RWPE2 (cell line): ENCODE measurements around the gene PARVB.

Experiments used
- ATAC-seq: fragments of 200-7000 bp; cut with Tn5 transposase; 3 replicates; pipeline ENCODE4 v1.9.1; 2021; ENCODE audit warnings: low read depth
- DNase-seq: peaks from one replicate; pipeline ENCODE4 v3.0.0-alpha.2; 2020; ENCODE audit warnings: low spot score
- H3K27ac ChIP-seq: fragments of 450-650 bp; 2 replicates; pipeline ENCODE4 v1.5.1; 2017; ENCODE audit warnings: mild to moderate bottlenecking; ENCODE audit not compliant: poor library complexity, severe bottlenecking
- H3K27me3 ChIP-seq: fragments of 250-450 bp; sonication (Bioruptor Pico); 2 replicates; pipeline ENCODE4 v1.5.1; 2021; ENCODE audit warnings: mild to moderate bottlenecking, moderate library complexity; ENCODE audit not compliant: insufficient read depth, poor library complexity, severe bottlenecking
- H3K36me3 ChIP-seq: fragments of 250-450 bp; sonication (Bioruptor Pico); 2 replicates; pipeline ENCODE4 v1.5.1; 2020; ENCODE audit warnings: low read depth, mild to moderate bottlenecking, moderate library complexity
- H3K4me1 ChIP-seq: fragments of 250-450 bp; sonication (Bioruptor Pico); 2 replicates; pipeline ENCODE4 v1.5.1; 2021; ENCODE audit warnings: mild to moderate bottlenecking, moderate library complexity; ENCODE audit not compliant: insufficient read depth, poor library complexity, severe bottlenecking
- H3K4me3 ChIP-seq: fragments of 250-450 bp; sonication (Bioruptor Pico); 2 replicates; pipeline ENCODE4 v1.5.1; 2021; ENCODE audit warnings: mild to moderate bottlenecking, moderate library complexity; ENCODE audit not compliant: severe bottlenecking
- H3K9me3 ChIP-seq: fragments of 250-450 bp; sonication (Bioruptor Pico); 2 replicates; pipeline ENCODE4 v1.5.1; 2021; ENCODE audit warnings: mild to moderate bottlenecking, moderate library complexity; ENCODE audit not compliant: severe bottlenecking
- CTCF ChIP-seq: fragments of 450-650 bp; IDR thresholded peaks from one replicate; pipeline ENCODE4 v1.5.1; 2017; ENCODE audit warnings: mild to moderate bottlenecking, moderate library complexity; ENCODE audit not compliant: poor library complexity, severe bottlenecking

Gene PARVB

GRCh38 chr22:44097263-44098020 is 73.3 kb downstream of the PARVB start:
- peak; percentile 40 for DNase-seq
- Histone ChIP-seq H3K9me3 (no peaks in the 10 kb centered on the region), H3K27me3 (no peaks in the 10 kb centered on the region), H3K27ac (no peak overlapping the region), H3K4me3 (no peak overlapping the region), H3K4me1 (no peaks in the 10 kb centered on the region), H3K36me3 (no peaks in the 10 kb centered on the region)
- no peak for TF ChIP-seq CTCF
- ATAC-seq = no peak

DNA sequence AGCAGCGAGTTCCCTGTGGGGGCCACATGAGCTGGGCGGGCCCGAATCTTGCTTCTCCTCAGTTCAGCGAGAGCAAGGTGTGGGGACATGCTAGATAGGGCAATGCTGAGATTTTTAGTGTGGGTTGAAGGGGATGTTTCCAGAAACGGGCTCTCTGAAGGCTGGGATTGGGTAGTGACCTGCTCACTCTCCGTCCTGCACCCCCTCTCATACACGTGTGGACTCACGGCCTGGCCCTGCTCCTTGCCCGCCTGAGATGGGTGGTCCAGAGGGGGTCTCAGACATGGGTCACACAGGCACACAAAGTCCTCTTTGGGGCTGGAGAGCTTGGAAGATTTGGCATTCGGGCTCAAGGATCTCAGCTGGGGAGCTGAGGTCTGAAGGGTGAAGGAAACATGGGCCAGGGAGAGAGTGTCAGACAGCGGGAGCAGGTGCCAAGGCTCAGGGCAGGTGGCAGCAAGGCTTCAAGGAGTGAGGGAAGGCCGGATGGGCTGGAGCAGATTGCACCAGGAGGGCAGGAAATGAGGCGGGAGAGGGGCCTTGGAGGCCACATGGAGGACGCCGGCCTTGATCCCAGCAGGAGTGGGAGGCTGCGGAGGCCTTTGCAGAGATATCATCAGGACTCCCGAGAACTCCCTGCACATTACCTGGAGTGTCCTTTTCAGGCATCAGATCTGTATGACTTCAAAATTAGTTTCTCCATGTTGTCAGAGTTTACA is 74.1 kb downstream of the PARVB start:
- Histone ChIP-seq H3K27me3 (no peaks in the 10 kb centered on the region), H3K4me1 (no peaks in the 10 kb centered on the region), H3K9me3 (no peaks in the 10 kb centered on the region), H3K4me3 (no peak overlapping the region), H3K36me3 (no peaks in the 10 kb centered on the region), H3K27ac (no peak overlapping the region)
- ATAC-seq (no peak), DNase-seq (peak; percentile 19)
- no peak for TF ChIP-seq CTCF

DNA sequence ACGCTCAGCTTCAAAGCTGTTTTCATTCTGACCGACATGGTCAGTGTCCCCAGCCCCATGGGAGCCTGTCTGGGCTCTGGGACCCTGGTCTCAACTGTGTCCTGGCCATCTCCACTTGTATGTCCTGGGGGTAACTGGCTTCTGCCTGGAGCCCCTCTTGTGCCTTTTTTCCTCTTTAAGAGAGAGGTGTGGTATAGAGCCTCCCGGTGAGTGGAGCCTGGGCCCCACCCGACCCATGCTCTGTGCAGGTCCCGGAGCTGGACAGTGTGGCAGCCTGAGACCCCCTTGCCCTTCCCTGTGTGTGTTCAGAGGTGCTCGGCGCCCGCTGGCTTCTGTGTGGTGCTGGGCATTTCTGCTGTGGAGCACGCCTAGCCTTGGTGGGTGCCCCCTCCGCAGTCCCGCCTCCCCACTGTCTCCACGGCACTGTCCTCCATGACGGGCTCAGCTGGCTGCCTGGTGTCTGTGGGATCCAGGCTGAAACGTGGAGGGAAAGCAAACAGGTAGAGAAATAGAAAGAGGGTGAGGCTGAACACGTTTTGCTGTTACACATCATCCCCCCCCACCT is 74.9 kb downstream of the PARVB start:
- no peak overlapping the region for H3K4me3 ChIP-seq
- no peaks in the 10 kb centered on the region for H3K27me3 ChIP-seq
- H3K9me3 ChIP-seq = no peaks in the 10 kb centered on the region
- TF ChIP-seq CTCF = no peak
- H3K36me3 ChIP-seq = no peaks in the 10 kb centered on the region
- no peak overlapping the region for H3K27ac ChIP-seq
- DNase-seq (peak; percentile 44), ATAC-seq (no peak)
- H3K4me1 ChIP-seq = no peaks in the 10 kb centered on the region

DNA sequence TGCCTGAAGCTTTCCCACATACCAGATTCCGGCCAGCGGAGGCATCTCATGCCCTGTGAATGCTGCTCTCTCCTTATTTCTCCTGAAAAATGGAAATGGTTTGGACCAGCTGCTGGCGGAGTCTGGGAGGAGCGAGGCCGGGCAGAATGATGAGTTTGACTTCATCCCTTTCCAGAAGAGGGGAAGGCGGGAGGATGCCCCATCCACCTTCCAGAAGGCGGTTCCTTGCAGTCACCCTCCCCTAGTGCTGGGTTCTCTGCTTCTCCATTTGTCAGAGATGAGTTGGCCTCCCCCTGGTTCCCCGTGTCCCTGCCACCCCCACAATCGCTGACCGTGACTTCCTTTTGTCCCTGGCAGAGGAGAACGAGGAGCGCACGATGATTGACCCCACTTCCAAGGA is 75.6 kb downstream of the PARVB start:
- Histone ChIP-seq H3K9me3 (no peaks in the 10 kb centered on the region), H3K4me1 (no peaks in the 10 kb centered on the region), H3K4me3 (no peak overlapping the region), H3K27ac (no peak overlapping the region), H3K27me3 (no peaks in the 10 kb centered on the region), H3K36me3 (no peaks in the 10 kb centered on the region)
- peak; percentile 28 for DNase-seq
- no peak for ATAC-seq
- no peak for TF ChIP-seq CTCF

- Histone ChIP-seq H3K27me3 (no peaks in the 10 kb centered on the region), H3K4me3 (no peak overlapping the region), H3K9me3 (no peaks in the 10 kb centered on the region), H3K27ac (no peak overlapping the region), H3K36me3 (no peaks in the 10 kb centered on the region), H3K4me1 (no peaks in the 10 kb centered on the region)
- DNase-seq (peak; percentile 17), ATAC-seq (no peak)
- TF ChIP-seq CTCF = no peak
Measured at GRCh38 chr22:44100411-44100810, 76.3 kb downstream of the PARVB start.
